Heart right ventricle (tissue), 16 donors: ENCODE data around the gene MROH7. TPM values are rescaled to one million over a fixed set of nuclear protein-coding genes. Genes with fewer than 3 reads are reported as not detected.

Source experiments
- ATAC-seq, 8 donors: fragments of 200-7000 bp; cut with Tn5 transposase; one replicate each; pipeline ENCODE4 v1.9.1; 2020; ENCODE audit warnings: mild to moderate bottlenecking in 8 of 8, moderate library complexity in 8 of 8, moderate number of reproducible peaks in 1 of 8
- DNase-seq, 2 donors: peaks; one replicate each; pipeline ENCODE4 v3.0.0-alpha.2; 2020
- H3K27ac ChIP-seq, 10 donors: fragments of 200-600 bp; sonication (generic) in 2 of 10; one replicate each; pipeline versions ENCODE4 v1.5.0 to v1.8.0; 2020 to 2022; ENCODE audit warnings: mild to moderate bottlenecking in 3 of 10
- H3K27me3 ChIP-seq, 7 donors: fragments of 200-600 bp; one replicate each; pipeline ENCODE4 v1.8.0; 2021 to 2022; ENCODE audit warnings: mild to moderate bottlenecking in 2 of 7
- H3K36me3 ChIP-seq, 9 donors: fragments of 200-600 bp; sonication (generic) in 1 of 9; one replicate each; pipeline versions ENCODE4 v1.5.0 to v1.8.0; 2020 to 2022; ENCODE audit warnings: mild to moderate bottlenecking in 2 of 9
- H3K4me1 ChIP-seq, 9 donors: fragments of 200-600 bp; sonication (generic) in 1 of 9; one replicate each; pipeline versions ENCODE4 v1.5.0 to v1.8.0; 2020 to 2022; ENCODE audit warnings: mild to moderate bottlenecking in 4 of 9
- H3K4me3 ChIP-seq, 10 donors: fragments of 200-600 bp; sonication (generic) in 2 of 10; one replicate each; pipeline versions ENCODE4 v1.5.0 to v1.8.0; 2020 to 2022; ENCODE audit warnings: mild to moderate bottlenecking in 7 of 10, moderate library complexity in 2 of 10
- H3K9me3 ChIP-seq, 11 donors: fragments of 200-600 bp in 10 of 11; sonication (generic) in 2 of 11; one replicate each; pipeline versions ENCODE4 v1.5.0 to v1.8.0; 2013 to 2022; ENCODE audit warnings: mild to moderate bottlenecking in 2 of 11, control low read depth in 1 of 11, moderate library complexity in 1 of 11
- CTCF ChIP-seq, 9 donors: fragments of 200-600 bp; sonication (generic) in 2 of 9; IDR thresholded peaks; one replicate each; pipeline versions ENCODE4 v1.5.0 to v1.8.0; 2021 to 2022; ENCODE audit warnings: antibody characterized with exemption in 9 of 9, mild to moderate bottlenecking in 5 of 9, moderate library complexity in 1 of 9
- WGBS, 2 donors: extraction: QIAGEN DNeasy Blood & Tissue Kit; methylation state at CpG; one replicate each; pipeline ENCODE4 v1.1.7; 2013; ENCODE audit warnings: inconsistent platforms in 1 of 2; 5-methylcytosine and 5-hydroxymethylcytosine counted together
- intact Hi-C, 10 donors: fragments of 100-400 bp; cut with DNase I; formaldehyde crosslinking; loops; one replicate each; pipeline versions ENCODE4 v1.11.1 to v1.14.2; 2022
- polyA plus RNA-seq, 2 donors: library from polyadenylated mRNA; stranded (reverse); fragments of 200-250 nt; gene quantifications; one replicate each; pipeline ENCODE4 v1.2.3, GENCODE V29; 2013
- total RNA-seq, 10 donors: library from RNA; stranded (reverse); fragmentation: NEBNext Ultra II Directional in 3 of 10; extraction: Animal tissue kit (Norgen Biotek cat#: 25700) in 3 of 10; gene quantifications; one replicate each; pipeline versions ENCODE4 v1.2.1 to v1.2.4, GENCODE V29; 2021 to 2023
- donor health status: Arrhythmogenic right ventricular cardiomyopathy.
- donor health status: ischemic (EF 13 %, LVEDD 7.1; RV severe dilation, severe dysfunction).
- donor health status: healthy with polysubstance abuse.
- donor health status: DM: no; HTN: yes; CAD: no.
- donor health status: DM: no; HTN: no; CAD: no.
- donor health status: ischemic (EF 25% LVEDD 6.9; RV normal size, moderate dysfunction).
- donor health status: ischemic (EF 25% LVEDD 5.7; RV mildly dilated, moderate dysfunction).
- donor health status: healthy.
- donor health status: DM: yes; HTN: yes; CAD: no.
- donor health status: Ischemic cardiomyopathy.
- donor health status: ischemic (EF 35%, LVEDD 5.7; RV mildly dilated, moderate dysfunction).
- donor health status: nonischemic (EF 11% LVEDD 7.7; RV severe dilation, severe dysfunction).
- donor health status: DM: yes; HTN: yes; CAD: no.
- donor health status: PGD.
- donor health status: ischemic (EF 29% LVEDD 5.4; RV normal size, mild dysfunction).
- donor health status: nonischemic (EF 23%, LVEDD 6.1; RV moderate dilation, normal function).

MROH7 gene
- total and polyA plus RNA-seq, 12 donors, result 2.1 to 25.8 (median 12.8) TPM

- no peaks in the 10 kb centered on the region for H3K9me3 ChIP-seq
- H3K27ac ChIP-seq, result no peak overlapping the region
- H3K36me3 ChIP-seq, result peaks cover 0 to 70% (median 12%) of the 10 kb centered on the region in 9 donors
- 70 to 81% methylated on average over 7 of the region's 7 CpGs for WGBS, 2 donors
- intact Hi-C loops, result loop anchor here in 1 of 10 donors (2.0 kb wide), 1 partner anchor 21 kb away; no protein-coding TSS in a partner anchor
- TF ChIP-seq CTCF (IDR thresholded peaks at IDR 0.05), result no peak
- H3K27me3 ChIP-seq, result no peaks in the 10 kb centered on the region
- H3K4me3 ChIP-seq, result no peak overlapping the region
- H3K4me1 ChIP-seq, result peaks cover 0 to 15% (median 0%) of the 10 kb centered on the region in 9 donors
- ATAC-seq, result no peak
- DNase-seq, result no peak
Observed at GRCh38 chr1:54604051-54604450, 37.5 kb upstream of the MROH7 start.

- WGBS, 2 donors, result 76 to 80% methylated on average over 13 of the region's 13 CpGs
- no peak for ATAC-seq
- no peak for DNase-seq
- intact Hi-C loops, result loop anchor here in 1 of 10 donors (2.0 kb wide), 1 partner anchor 20 kb away; no protein-coding TSS in a partner anchor
- no peak for TF ChIP-seq CTCF (IDR thresholded peaks at IDR 0.05)
- H3K36me3 ChIP-seq, result peaks cover 0 to 73% (median 12%) of the 10 kb centered on the region in 9 donors
- H3K27ac ChIP-seq, result no peak overlapping the region
- H3K9me3 ChIP-seq, result no peaks in the 10 kb centered on the region
- peaks cover 0 to 10% (median 0%) of the 10 kb centered on the region in 9 donors for H3K4me1 ChIP-seq
- no peaks in the 10 kb centered on the region for H3K27me3 ChIP-seq
- no peak overlapping the region for H3K4me3 ChIP-seq
Observed at GRCh38 chr1:54604572-54605370, 36.8 kb upstream of the MROH7 start.

GRCh38 chr1:54606096-54606989 is 35.2 kb upstream of the MROH7 start:
- H3K27ac ChIP-seq, result no peak overlapping the region
- peaks cover 0 to 5% (median 0%) of the 10 kb centered on the region in 9 donors for H3K4me1 ChIP-seq
- no peaks in the 10 kb centered on the region for H3K27me3 ChIP-seq
- peaks cover 0 to 68% (median 8%) of the 10 kb centered on the region in 9 donors for H3K36me3 ChIP-seq
- no peak for ATAC-seq
- no peak for DNase-seq
- intact Hi-C loops, result no loop called here
- no peak for TF ChIP-seq CTCF (IDR thresholded peaks at IDR 0.05)
- H3K4me3 ChIP-seq, result no peak overlapping the region
- no peaks in the 10 kb centered on the region for H3K9me3 ChIP-seq
- WGBS, 2 donors, result 73 to 81% methylated on average over 9 of the region's 9 CpGs

- Histone ChIP-seq H3K4me1 (peaks cover 0 to 5% (median 0%) of the 10 kb centered on the region in 9 donors), H3K4me3 (no peak overlapping the region), H3K27ac (no peak overlapping the region), H3K9me3 (no peaks in the 10 kb centered on the region), H3K27me3 (no peaks in the 10 kb centered on the region), H3K36me3 (peaks cover 0 to 62% (median 8%) of the 10 kb centered on the region in 9 donors)
- DNase-seq, result no peak
- TF ChIP-seq CTCF (IDR thresholded peaks at IDR 0.05), result no peak
- intact Hi-C loops, result no loop called here
- no peak for ATAC-seq
- 87 to 88% methylated on average over 13 of the region's 13 CpGs for WGBS, 2 donors
Observed at GRCh38 chr1:54606990-54607325, 34.6 kb upstream of the MROH7 start.
